WTC11 (cell line): ENCODE results near the gene KCNMA1. TPM values are rescaled to one million over a fixed set of nuclear protein-coding genes. Genes with fewer than 3 reads are reported as not detected.
"Not testable (repeated sequence)": the region's sequence is repeated elsewhere in the genome, so short reads cannot be mapped to it uniquely, and the experiment has no call there.

Source experiments
- ATAC-seq: fragments of 200-7000 bp; cut with Tn5 transposase; 2 replicates; pipeline ENCODE4 v1.10.0; 2021; ENCODE audit warnings: mild to moderate bottlenecking, moderate library complexity
- CTCF ChIA-PET: fragments of 300-600 bp; sonication (Branson Sonifier 250); formaldehyde crosslinking; loops from one replicate; lab custom pipeline; 2021; ENCODE audit warnings: antibody characterized with exemption; lab: Charles Lee
- POLR2A ChIA-PET: fragments of 350-600 bp; sonication (Branson Sonifier 250); formaldehyde crosslinking; loops from one replicate; lab custom pipeline; 2021; ENCODE audit warnings: antibody characterized with exemption; lab: Charles Lee
- DNase-seq: peaks from one replicate; pipeline ENCODE4 v3.0.0; 2021; ENCODE audit warnings: low spot score
- H3K27ac Mint-ChIP-seq: 2 replicates; pipeline ENCODE4 v1.8.0; 2021; ENCODE audit warnings: mixed read lengths
- H3K27me3 Mint-ChIP-seq: 2 replicates; pipeline ENCODE4 v1.8.0; 2021; ENCODE audit warnings: low read depth, mild to moderate bottlenecking, moderate library complexity, mixed read lengths
- H3K36me3 Mint-ChIP-seq: 2 replicates; pipeline ENCODE4 v1.8.0; 2021; ENCODE audit warnings: mixed read lengths
- H3K4me1 Mint-ChIP-seq: 2 replicates; pipeline ENCODE4 v1.8.0; 2022; ENCODE audit warnings: mixed read lengths
- H3K4me3 Mint-ChIP-seq: 2 replicates; pipeline ENCODE4 v1.8.0; 2021; ENCODE audit warnings: mild to moderate bottlenecking, moderate library complexity, mixed read lengths
- H3K9me3 Mint-ChIP-seq: 2 replicates; pipeline ENCODE4 v1.8.0; 2021; ENCODE audit warnings: mixed read lengths
- AR ChIP-seq: fragments of 250-450 bp; sonication (Bioruptor Pico); IDR thresholded peaks from 2 replicates; pipeline ENCODE4 v1.9.0; 2021; ENCODE audit warnings: mild to moderate bottlenecking
- ATF1 ChIP-seq: sonication (generic); formaldehyde crosslinking; IDR thresholded peaks from 2 replicates; pipeline ENCODE4 v1.8.1; 2023; ENCODE audit warnings: mild to moderate bottlenecking, moderate library complexity, missing genetic modification reagents
- CBFB ChIP-seq: sonication (generic); formaldehyde crosslinking; IDR thresholded peaks from 2 replicates; pipeline ENCODE4 v1.8.1; 2022; ENCODE audit warnings: mild to moderate bottlenecking, low read depth, missing genetic modification reagents
- E2F4 ChIP-seq: sonication (generic); formaldehyde crosslinking; IDR thresholded peaks from 2 replicates; pipeline ENCODE4 v1.8.1; 2022; ENCODE audit warnings: low read depth, mild to moderate bottlenecking, moderate library complexity, missing genetic modification reagents, borderline replicate concordance
- GRHL2 ChIP-seq: fragments of 250-450 bp; sonication (Bioruptor Pico); IDR thresholded peaks from 2 replicates; pipeline ENCODE4 v1.8.0; 2022; ENCODE audit warnings: mild to moderate bottlenecking, moderate library complexity; ENCODE audit not compliant: insufficient replicate concordance, severe bottlenecking
- GTF2I ChIP-seq: fragments of 250-450 bp; sonication (Bioruptor Pico); conservative IDR thresholded peaks from 2 replicates; pipeline ENCODE4 v1.4.0; 2021; ENCODE audit warnings: mild to moderate bottlenecking
- KAT7 ChIP-seq: sonication (generic); formaldehyde crosslinking; IDR thresholded peaks from 2 replicates; pipeline ENCODE4 v1.8.1; 2023; ENCODE audit warnings: missing genetic modification reagents, mild to moderate bottlenecking, borderline replicate concordance
- MXD4 ChIP-seq: fragments of 250-450 bp; sonication (Bioruptor Pico); IDR thresholded peaks from 2 replicates; pipeline ENCODE4 v1.8.0; 2021; ENCODE audit warnings: mild to moderate bottlenecking, moderate library complexity, borderline replicate concordance
- MYBL2 ChIP-seq: sonication (generic); formaldehyde crosslinking; IDR thresholded peaks from 2 replicates; pipeline ENCODE4 v1.8.1; 2023; ENCODE audit warnings: mild to moderate bottlenecking, moderate library complexity, missing genetic modification reagents
- NR1H2 ChIP-seq: sonication (generic); formaldehyde crosslinking; IDR thresholded peaks from 2 replicates; pipeline ENCODE4 v1.9.0; 2021; ENCODE audit warnings: mild to moderate bottlenecking, moderate library complexity, missing genetic modification reagents
- SP1 ChIP-seq: sonication (generic); formaldehyde crosslinking; conservative IDR thresholded peaks from 2 replicates; pipeline ENCODE4 v1.8.1; 2022; ENCODE audit warnings: missing genetic modification reagents
- TEAD1 ChIP-seq: sonication (generic); formaldehyde crosslinking; IDR thresholded peaks from 2 replicates; pipeline ENCODE4 v1.8.0; 2022; ENCODE audit warnings: mild to moderate bottlenecking, missing genetic modification reagents
- ZBTB21 ChIP-seq: sonication (generic); formaldehyde crosslinking; IDR thresholded peaks from 2 replicates; pipeline ENCODE4 v1.8.1; 2023; ENCODE audit warnings: mild to moderate bottlenecking, missing genetic modification reagents, borderline replicate concordance
- ZMAT4 ChIP-seq: fragments of 250-450 bp; sonication (Bioruptor Pico); IDR thresholded peaks from 2 replicates; pipeline ENCODE4 v1.9.0; 2021; ENCODE audit warnings: mild to moderate bottlenecking
- ZNF281 ChIP-seq: sonication (generic); formaldehyde crosslinking; IDR thresholded peaks from 2 replicates; pipeline ENCODE4 v1.8.0; 2023; ENCODE audit warnings: mild to moderate bottlenecking, missing genetic modification reagents
- total RNA-seq: library from RNA; stranded (reverse); gene quantifications from 3 replicates; pipeline ENCODE4 v1.2.3, GENCODE V29; 2021
- TF ChIP-seq, protein P1 (sequence below): sonication (generic); formaldehyde crosslinking; IDR thresholded peaks from 2 replicates; pipeline ENCODE4 v1.8.0; 2022; ENCODE audit warnings: mild to moderate bottlenecking, missing genetic modification reagents
- TF ChIP-seq, protein P2 (sequence below): sonication (generic); formaldehyde crosslinking; conservative IDR thresholded peaks from 2 replicates; pipeline ENCODE4 v1.8.1; 2023; ENCODE audit warnings: mild to moderate bottlenecking, low read depth, missing genetic modification reagents, moderate library complexity

Gene KCNMA1
- total RNA-seq, 1 experiment from 2014 or later: 7.3 TPM

- TF ChIP-seq NR1H2 (no peak), GRHL2 (no peak), E2F4 (CRISPR knock-in tag) (no peak), TEAD1 (no peak), KAT7 (CRISPR knock-in tag) (no peak)
- TF ChIP-seq, protein P1, sequence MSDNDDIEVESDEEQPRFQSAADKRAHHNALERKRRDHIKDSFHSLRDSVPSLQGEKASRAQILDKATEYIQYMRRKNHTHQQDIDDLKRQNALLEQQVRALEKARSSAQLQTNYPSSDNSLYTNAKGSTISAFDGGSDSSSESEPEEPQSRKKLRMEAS (CRISPR knock-in tag): no peak
Measured at GRCh38 chr10:77686096-77686495, 48.5 kb upstream of the KCNMA1 start (continued).

DNA sequence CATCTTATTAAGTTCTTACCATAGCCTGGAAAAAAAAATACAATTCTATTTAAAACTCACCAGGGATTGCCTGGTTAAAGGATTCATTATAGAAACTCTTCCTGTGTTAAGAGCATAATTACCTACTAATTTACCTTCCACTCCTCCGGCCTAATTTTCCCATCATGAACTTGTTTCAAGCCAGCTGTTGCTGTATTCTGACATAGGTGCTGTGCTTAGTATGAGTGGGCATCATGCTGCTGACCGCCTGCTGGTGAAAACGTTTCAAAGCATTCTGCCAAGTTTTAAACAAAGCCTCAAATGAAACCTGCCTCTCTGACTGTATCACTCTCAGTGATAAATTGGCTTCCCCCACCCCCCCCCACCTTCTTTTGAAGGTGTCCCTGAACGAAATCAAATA, 47.8 kb upstream of the KCNMA1 start:
- no peak overlapping the region for H3K4me3 Mint-ChIP-seq
- peaks cover 31% of the 10 kb centered on the region for H3K4me1 Mint-ChIP-seq
- H3K9me3 Mint-ChIP-seq: no peaks in the 10 kb centered on the region
- no peak overlapping the region for H3K27ac Mint-ChIP-seq
- no peak for ATAC-seq
- TF ChIP-seq AR (CRISPR knock-in tag) (no peak), GTF2I (CRISPR knock-in tag) (no peak), ZBTB21 (CRISPR knock-in tag) (no peak), ZMAT4 (CRISPR knock-in tag) (no peak), ZNF281 (CRISPR knock-in tag) (no peak), ATF1 (CRISPR knock-in tag) (no peak)
- TF ChIP-seq, all 79 proteins: peak for 0
- Mint-ChIP-seq H3K27me3 (no peaks in the 10 kb centered on the region), H3K36me3 (no peaks in the 10 kb centered on the region)
- ChIA-PET POLR2A (no interaction called here), CTCF (interaction anchor here (0.7 to 4.7 kb wide), 2 partner anchors 27 to 1774 kb away, joined by 3 to 62 read pairs; no protein-coding TSS in a partner anchor)
- no peak for DNase-seq

DNA sequence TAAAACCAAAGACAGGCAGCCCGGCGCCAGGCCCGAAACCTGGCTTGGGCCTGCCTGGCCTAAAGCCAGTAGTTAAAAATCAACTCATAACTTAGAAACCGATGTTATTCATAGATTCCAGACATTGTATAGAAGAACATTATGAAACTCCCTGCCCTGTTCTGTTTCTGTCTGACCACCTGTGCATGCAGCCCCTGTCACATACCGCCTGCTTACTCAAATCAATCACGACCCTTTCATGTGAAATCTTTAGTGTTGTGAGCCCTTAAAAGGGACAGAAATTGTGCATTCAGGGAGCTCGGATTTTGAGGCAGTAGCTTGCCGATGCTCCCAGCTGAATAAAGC, 45.5 kb upstream of the KCNMA1 start:
- H3K9me3 Mint-ChIP-seq, ATAC-seq, DNase-seq, H3K36me3 Mint-ChIP-seq, POLR2A ChIA-PET, H3K27ac Mint-ChIP-seq, H3K27me3 Mint-ChIP-seq, H3K4me3 Mint-ChIP-seq: not testable (repeated sequence)
- CTCF ChIA-PET: interaction anchor here (4.1 kb wide), 1 partner anchor 29 kb away, joined by 16 read pairs; no protein-coding TSS in a partner anchor
- peaks cover 35% of the 10 kb centered on the region for H3K4me1 Mint-ChIP-seq

- no peak for DNase-seq
- Mint-ChIP-seq H3K9me3 (no peaks in the 10 kb centered on the region), H3K27ac (no peak overlapping the region), H3K36me3 (no peaks in the 10 kb centered on the region), H3K4me1 (peaks cover 33% of the 10 kb centered on the region), H3K4me3 (no peak overlapping the region), H3K27me3 (no peaks in the 10 kb centered on the region)
- ChIA-PET POLR2A (no interaction called here), CTCF (interaction anchor here (4.1 kb wide), 1 partner anchor 29 kb away, joined by 16 read pairs; no protein-coding TSS in a partner anchor)
- no peak for ATAC-seq
- TF ChIP-seq GRHL2 (no peak), CBFB (no peak), MXD4 (CRISPR knock-in tag) (no peak), MYBL2 (CRISPR knock-in tag) (no peak), SP1 (CRISPR knock-in tag) (no peak)
- TF ChIP-seq, protein P2, sequence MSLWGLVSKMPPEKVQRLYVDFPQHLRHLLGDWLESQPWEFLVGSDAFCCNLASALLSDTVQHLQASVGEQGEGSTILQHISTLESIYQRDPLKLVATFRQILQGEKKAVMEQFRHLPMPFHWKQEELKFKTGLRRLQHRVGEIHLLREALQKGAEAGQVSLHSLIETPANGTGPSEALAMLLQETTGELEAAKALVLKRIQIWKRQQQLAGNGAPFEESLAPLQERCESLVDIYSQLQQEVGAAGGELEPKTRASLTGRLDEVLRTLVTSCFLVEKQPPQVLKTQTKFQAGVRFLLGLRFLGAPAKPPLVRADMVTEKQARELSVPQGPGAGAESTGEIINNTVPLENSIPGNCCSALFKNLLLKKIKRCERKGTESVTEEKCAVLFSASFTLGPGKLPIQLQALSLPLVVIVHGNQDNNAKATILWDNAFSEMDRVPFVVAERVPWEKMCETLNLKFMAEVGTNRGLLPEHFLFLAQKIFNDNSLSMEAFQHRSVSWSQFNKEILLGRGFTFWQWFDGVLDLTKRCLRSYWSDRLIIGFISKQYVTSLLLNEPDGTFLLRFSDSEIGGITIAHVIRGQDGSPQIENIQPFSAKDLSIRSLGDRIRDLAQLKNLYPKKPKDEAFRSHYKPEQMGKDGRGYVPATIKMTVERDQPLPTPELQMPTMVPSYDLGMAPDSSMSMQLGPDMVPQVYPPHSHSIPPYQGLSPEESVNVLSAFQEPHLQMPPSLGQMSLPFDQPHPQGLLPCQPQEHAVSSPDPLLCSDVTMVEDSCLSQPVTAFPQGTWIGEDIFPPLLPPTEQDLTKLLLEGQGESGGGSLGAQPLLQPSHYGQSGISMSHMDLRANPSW (CRISPR knock-in tag): no peak
Measured at GRCh38 chr10:77682393-77683087, 44.9 kb upstream of the KCNMA1 start.
